GM20431 (cell line): ENCODE results near the gene IL23R.

ENCODE experiments used
- in situ Hi-C: fragments of 300-500 bp; cut with MseI, MboI; formaldehyde crosslinking; loops from one replicate; pipeline ENCODE4 v1.15.0; 2020; ENCODE audit warnings: low sequenced_read_pairs; ENCODE audit not compliant: unreplicated experiment

The IL23R gene

GRCh38 chr1:67146539-67146938 lies 19.7 kb upstream of the IL23R start:
- in situ Hi-C loops: loop anchor here (25.0 kb wide), 1 partner anchor 384 kb away; the partner anchor contains the start of gene DYNLT5

GRCh38 chr1:67147973-67148372 lies 18.3 kb upstream of the IL23R start:
- in situ Hi-C loops: loop anchor here (25.0 kb wide), 1 partner anchor 386 kb away; the partner anchor contains the start of gene DYNLT5

- in situ Hi-C loops: loop anchor here (25.0 kb wide), 1 partner anchor 386 kb away; the partner anchor contains the start of gene DYNLT5
Measured at GRCh38 chr1:67148516-67149178, 17.6 kb upstream of the IL23R start.

GRCh38 chr1:67149179-67149770 lies 17.0 kb upstream of the IL23R start:
- in situ Hi-C loops: loop anchor here (25.0 kb wide), 1 partner anchor 387 kb away; the partner anchor contains the start of gene DYNLT5

- in situ Hi-C loops: no loop called here
Measured at GRCh38 chr1:67150931-67151330, 15.3 kb upstream of the IL23R start.

- in situ Hi-C loops: no loop called here
Measured at GRCh38 chr1:67158401-67158800, 7.9 kb upstream of the IL23R start.

GRCh38 chr1:67159233-67159632 lies 7.0 kb upstream of the IL23R start:
- in situ Hi-C loops: no loop called here

- in situ Hi-C loops: no loop called here
Measured at GRCh38 chr1:67162954-67163353, 3.3 kb upstream of the IL23R start.

- in situ Hi-C loops: no loop called here
Measured at GRCh38 chr1:67165468-67166041, 699 bp upstream of the IL23R start.

- in situ Hi-C loops: no loop called here
Measured at GRCh38 chr1:67169496-67169895, 3.2 kb downstream of the IL23R start.

- in situ Hi-C loops: no loop called here
Measured at GRCh38 chr1:67169932-67170331, 3.7 kb downstream of the IL23R start.

- in situ Hi-C loops: no loop called here
Measured at GRCh38 chr1:67170751-67171573, 4.7 kb downstream of the IL23R start.

GRCh38 chr1:67171574-67171955 lies 5.3 kb downstream of the IL23R start:
- in situ Hi-C loops: no loop called here

- in situ Hi-C loops: no loop called here
Measured at GRCh38 chr1:67171978-67172377, 5.7 kb downstream of the IL23R start.

- in situ Hi-C loops: no loop called here
Measured at GRCh38 chr1:67173988-67174387, 7.7 kb downstream of the IL23R start.

GRCh38 chr1:67174716-67175284 lies 8.5 kb downstream of the IL23R start:
- in situ Hi-C loops: no loop called here

GRCh38 chr1:67175530-67176087 lies 9.4 kb downstream of the IL23R start:
- in situ Hi-C loops: no loop called here

GRCh38 chr1:67184838-67185421 lies 18.7 kb downstream of the IL23R start:
- in situ Hi-C loops: no loop called here

GRCh38 chr1:67188137-67188536 lies 21.9 kb downstream of the IL23R start:
- in situ Hi-C loops: no loop called here

GRCh38 chr1:67189953-67190352 lies 23.7 kb downstream of the IL23R start:
- in situ Hi-C loops: no loop called here
